MM.1S (cell line): ENCODE results near the gene TYK2.
"Not testable (repeated sequence)": the region's sequence is repeated elsewhere in the genome, so short reads cannot be mapped to it uniquely, and the experiment has no call there.

Experiments
- DNase-seq: peaks from one replicate; pipeline ENCODE4 v3.0.0-alpha.2; 2015
- H2AFZ ChIP-seq: fragments of 300-600 bp; sonication (generic); 2 replicates; pipeline ENCODE4 v1.6.0; 2016; ENCODE audit warnings: antibody characterized with exemption, low read length
- H3F3A ChIP-seq: fragments of 300-600 bp; sonication (generic); 2 replicates; pipeline ENCODE4 v1.6.1; 2016; ENCODE audit warnings: mild to moderate bottlenecking, antibody characterized with exemption, low read length, moderate library complexity, mixed read lengths; ENCODE audit not compliant: insufficient read depth
- H3K27ac ChIP-seq: fragments of 300-600 bp; sonication (generic); 2 replicates; pipeline ENCODE4 v1.5.1; 2016; ENCODE audit warnings: mild to moderate bottlenecking, low read length
- H3K27me3 ChIP-seq: fragments of 300-600 bp; sonication (generic); replicated peaks from 2 replicates; pipeline ENCODE4 v1.6.0; 2016; ENCODE audit warnings: low read length; ENCODE audit not compliant: insufficient read depth
- H3K36me3 ChIP-seq: fragments of 300-600 bp; sonication (generic); replicated peaks from 2 replicates; pipeline ENCODE4 v1.6.1; 2016; ENCODE audit warnings: mild to moderate bottlenecking, low read length, mixed read lengths; ENCODE audit not compliant: insufficient read depth
- H3K4me1 ChIP-seq: fragments of 300-600 bp; sonication (generic); 2 replicates; pipeline ENCODE4 v1.6.1; 2016; ENCODE audit warnings: low read length, mixed read lengths
- H3K4me2 ChIP-seq: fragments of 300-600 bp; sonication (generic); 2 replicates; pipeline ENCODE4 v1.6.0; 2016; ENCODE audit warnings: low read depth, low read length
- H3K4me3 ChIP-seq: fragments of 300-600 bp; sonication (generic); 2 replicates; pipeline ENCODE4 v1.5.1; 2016; ENCODE audit warnings: low read length, mixed read lengths
- H3K79me2 ChIP-seq: fragments of 300-600 bp; sonication (generic); 2 replicates; pipeline ENCODE4 v1.6.1; 2016; ENCODE audit warnings: mixed run types, low read length, mixed read lengths
- H3K9ac ChIP-seq: fragments of 300-600 bp; sonication (generic); 2 replicates; pipeline ENCODE4 v1.6.1; 2016; ENCODE audit warnings: low read length, mixed read lengths
- H3K9me2 ChIP-seq: fragments of 300-600 bp; sonication (generic); replicated peaks from 2 replicates; pipeline ENCODE4 v1.6.1; 2016; ENCODE audit warnings: mild to moderate bottlenecking, low read length, mixed read lengths; ENCODE audit not compliant: insufficient read depth
- H3K9me3 ChIP-seq: fragments of 300-600 bp; sonication (generic); replicated peaks from 2 replicates; pipeline ENCODE4 v1.6.1; 2016; ENCODE audit warnings: mild to moderate bottlenecking, low read length, mixed read lengths; ENCODE audit not compliant: insufficient read depth
- H4K20me1 ChIP-seq: fragments of 300-600 bp; sonication (generic); 2 replicates; pipeline ENCODE4 v1.6.1; 2016; ENCODE audit warnings: mild to moderate bottlenecking, low read length, moderate library complexity, mixed read lengths; ENCODE audit not compliant: insufficient read depth
- EZH2 ChIP-seq: fragments of 300-600 bp; sonication (generic); optimal IDR thresholded peaks from 2 replicates; pipeline ENCODE3; 2017; ENCODE audit warnings: low read depth, mild to moderate bottlenecking, antibody characterized with exemption, low read length, mixed read lengths
- EZH2phosphoT487 ChIP-seq: fragments of 300-600 bp; sonication (generic); IDR thresholded peaks from 2 replicates; pipeline ENCODE4 v1.6.1; 2018; ENCODE audit warnings: antibody characterized with exemption, low read length
- TF ChIP-seq, protein P1 (sequence below): fragments of 300-600 bp; sonication (generic); IDR thresholded peaks from 2 replicates; pipeline ENCODE4 v1.5.1; 2016; ENCODE audit warnings: antibody characterized with exemption, low read length, mixed read lengths

The TYK2 gene

DNA sequence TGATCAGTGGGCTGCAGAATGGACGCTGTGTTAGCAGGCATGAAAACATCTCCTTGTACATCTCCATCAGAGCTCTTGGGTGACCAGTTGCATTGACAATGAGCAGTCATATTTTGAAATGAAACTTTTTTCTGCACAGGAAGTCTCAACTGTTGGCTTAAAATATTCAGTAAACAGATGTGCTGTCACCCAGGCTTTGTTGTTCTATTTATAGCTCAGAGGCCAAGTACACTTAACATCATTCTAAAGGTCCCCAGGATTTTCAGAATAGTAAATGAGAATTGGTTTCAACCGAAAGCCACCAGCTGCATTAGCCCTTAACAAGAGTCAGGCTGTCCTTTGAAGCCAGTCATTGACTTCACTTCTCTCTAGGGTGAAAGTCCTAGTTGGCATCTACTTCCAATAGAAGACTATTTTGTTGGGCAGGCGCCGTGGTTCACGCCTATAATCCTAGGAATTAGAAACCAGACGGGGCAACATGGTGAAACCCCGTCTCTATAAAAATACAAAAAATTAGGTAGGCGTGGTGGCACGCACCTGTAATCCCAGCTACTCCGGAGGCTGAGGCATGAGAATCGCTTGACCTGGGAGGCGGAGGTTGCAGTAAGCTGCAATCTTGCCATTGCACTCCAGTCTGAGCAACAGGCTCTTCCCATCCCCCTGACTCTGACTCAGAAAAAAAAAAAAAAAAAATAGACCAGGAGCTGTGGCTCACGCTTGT lies 32.0 kb upstream of the TYK2 start:
- Histone ChIP-seq H3K9me2 (no peaks in the 10 kb centered on the region), H3K79me2 (0 out of 2 replicates have a peak, but pooled peaks cover 2% of the 10 kb centered on the region), H3F3A (peaks cover 49% of the 10 kb centered on the region), H3K27ac (peak overlapping the region; percentile 97), H3K4me3 (no peak overlapping the region), H3K9ac (peak overlapping the region; percentile 79), H3K4me2 (peak overlapping the region; percentile 80; the same call in 1 of the 2 replicates), H3K9me3 (no peaks in the 10 kb centered on the region), H3K36me3 (no peaks in the 10 kb centered on the region), H3K4me1 (peaks cover 42% of the 10 kb centered on the region), H4K20me1 (no peaks in the 10 kb centered on the region), H3K27me3 (no peaks in the 10 kb centered on the region), H2AFZ (no peak overlapping the region)
- peak; percentile 97 for DNase-seq
- TF ChIP-seq, protein P1, sequence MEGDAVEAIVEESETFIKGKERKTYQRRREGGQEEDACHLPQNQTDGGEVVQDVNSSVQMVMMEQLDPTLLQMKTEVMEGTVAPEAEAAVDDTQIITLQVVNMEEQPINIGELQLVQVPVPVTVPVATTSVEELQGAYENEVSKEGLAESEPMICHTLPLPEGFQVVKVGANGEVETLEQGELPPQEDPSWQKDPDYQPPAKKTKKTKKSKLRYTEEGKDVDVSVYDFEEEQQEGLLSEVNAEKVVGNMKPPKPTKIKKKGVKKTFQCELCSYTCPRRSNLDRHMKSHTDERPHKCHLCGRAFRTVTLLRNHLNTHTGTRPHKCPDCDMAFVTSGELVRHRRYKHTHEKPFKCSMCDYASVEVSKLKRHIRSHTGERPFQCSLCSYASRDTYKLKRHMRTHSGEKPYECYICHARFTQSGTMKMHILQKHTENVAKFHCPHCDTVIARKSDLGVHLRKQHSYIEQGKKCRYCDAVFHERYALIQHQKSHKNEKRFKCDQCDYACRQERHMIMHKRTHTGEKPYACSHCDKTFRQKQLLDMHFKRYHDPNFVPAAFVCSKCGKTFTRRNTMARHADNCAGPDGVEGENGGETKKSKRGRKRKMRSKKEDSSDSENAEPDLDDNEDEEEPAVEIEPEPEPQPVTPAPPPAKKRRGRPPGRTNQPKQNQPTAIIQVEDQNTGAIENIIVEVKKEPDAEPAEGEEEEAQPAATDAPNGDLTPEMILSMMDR: no peak
- TF ChIP-seq EZH2phosphoT487 (no peak), EZH2 (no peak)

DNA sequence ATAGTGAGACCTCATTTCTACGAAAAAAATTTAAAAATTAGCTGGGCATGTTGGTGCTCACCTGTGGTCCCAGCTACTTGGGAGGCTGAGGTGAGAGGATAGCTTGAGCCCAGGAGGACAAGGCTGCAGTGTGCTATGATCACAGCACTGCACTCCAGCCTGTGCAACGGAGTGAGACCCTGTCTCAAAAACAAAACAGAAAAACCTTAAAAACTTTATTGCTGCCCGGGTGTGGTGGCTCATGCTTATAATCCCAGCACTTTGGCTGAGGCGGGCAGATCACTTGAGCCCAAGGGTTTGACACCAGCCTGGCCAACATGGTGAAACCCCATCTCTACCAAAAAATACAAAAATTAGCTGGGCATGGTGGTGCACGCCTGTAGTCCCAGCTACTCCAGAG lies 30.9 kb upstream of the TYK2 start:
- H3K9me3 ChIP-seq, DNase-seq, H3K4me3 ChIP-seq, H2AFZ ChIP-seq, H3K36me3 ChIP-seq, H3K4me2 ChIP-seq, H4K20me1 ChIP-seq, H3K79me2 ChIP-seq, H3K9ac ChIP-seq, H3K9me2 ChIP-seq, H3K27me3 ChIP-seq: not testable (repeated sequence)
- Histone ChIP-seq H3F3A (peaks cover 44% of the 10 kb centered on the region), H3K4me1 (peaks cover 41% of the 10 kb centered on the region), H3K27ac (peak overlapping the region; percentile 97; the same call in 1 of the 2 replicates)

- Histone ChIP-seq H4K20me1 (no peaks in the 10 kb centered on the region), H3F3A (peaks cover 22% of the 10 kb centered on the region), H3K9me2 (no peaks in the 10 kb centered on the region), H3K27me3 (no peaks in the 10 kb centered on the region), H3K36me3 (no peaks in the 10 kb centered on the region), H3K4me1 (peaks cover 21% of the 10 kb centered on the region), H2AFZ (no peak overlapping the region), H3K27ac (no peak overlapping the region), H3K79me2 (no peaks in the 10 kb centered on the region), H3K9me3 (no peaks in the 10 kb centered on the region), H3K4me3 (no peak overlapping the region), H3K4me2 (no peak overlapping the region), H3K9ac (no peak overlapping the region)
- no peak for DNase-seq
- TF ChIP-seq EZH2phosphoT487 (no peak), EZH2 (no peak)
- TF ChIP-seq, protein P1: no peak
These were observed 28.3 kb upstream of the TYK2 start for GRCh38 chr19:10408511-10409283.

- no peaks in the 10 kb centered on the region for H3K9me3 ChIP-seq
- H3K36me3 ChIP-seq: no peaks in the 10 kb centered on the region
- no peak overlapping the region for H2AFZ ChIP-seq
- H3K9ac ChIP-seq: no peak overlapping the region
- no peaks in the 10 kb centered on the region for H3K9me2 ChIP-seq
- H3K4me2 ChIP-seq: no peak overlapping the region
- TF ChIP-seq EZH2phosphoT487 (no peak), EZH2 (no peak)
- TF ChIP-seq, protein P1: no peak
- H3K79me2 ChIP-seq: peaks cover 13% of the 10 kb centered on the region
- DNase-seq: no peak
- no peaks in the 10 kb centered on the region for H3K27me3 ChIP-seq
- no peaks in the 10 kb centered on the region for H4K20me1 ChIP-seq
- no peak overlapping the region for H3K4me3 ChIP-seq
- H3K27ac ChIP-seq: no peak overlapping the region
- peaks cover 9% of the 10 kb centered on the region for H3F3A ChIP-seq
- peaks cover 18% of the 10 kb centered on the region for H3K4me1 ChIP-seq
These were observed 26.7 kb upstream of the TYK2 start for GRCh38 chr19:10407096-10407495.
